GM23338 (cell line): ENCODE results near the gene PHACTR1. TPM values are rescaled to one million over a fixed set of nuclear protein-coding genes. Genes with fewer than 3 reads are reported as not detected.

Source experiments
- CREB1 ChIP-seq: fragments of 250-450 bp; sonication (Bioruptor Pico); IDR thresholded peaks from 2 replicates; pipeline ENCODE4 v1.5.0; 2020; ENCODE audit warnings: low read depth, mild to moderate bottlenecking, moderate library complexity
- CTCF ChIP-seq, 2 experiments: fragments of 200-600 bp in 1 of 2; sonication (generic) in 1 of 2; conservative IDR thresholded peaks; 2 replicates each; pipeline versions ENCODE4 v1.5.1 to v1.6.1; 2016 to 2017; ENCODE audit warnings: antibody characterized with exemption in 2 of 2, low read depth in 2 of 2, mild to moderate bottlenecking in 2 of 2, moderate library complexity in 1 of 2
- EZH2 ChIP-seq: fragments of 200-600 bp; sonication (generic); IDR thresholded peaks from one replicate; pipeline ENCODE4 v1.8.0; 2017; ENCODE audit warnings: antibody characterized with exemption, mild to moderate bottlenecking, low read depth; ENCODE audit not compliant: unreplicated experiment
- EZH2phosphoT487 ChIP-seq: fragments of 200-600 bp; sonication (generic); IDR thresholded peaks from one replicate; pipeline ENCODE4 v1.8.1; 2018; ENCODE audit warnings: antibody characterized with exemption; ENCODE audit not compliant: unreplicated experiment
- JUNB ChIP-seq: IDR thresholded peaks from one replicate; pipeline ENCODE4 v1.6.1; 2016; ENCODE audit warnings: antibody characterized with exemption; ENCODE audit not compliant: unreplicated experiment
- STAT1 ChIP-seq: IDR thresholded peaks from one replicate; pipeline ENCODE4 v1.6.1; 2016; ENCODE audit warnings: antibody characterized with exemption; ENCODE audit not compliant: unreplicated experiment
- ZNF114 ChIP-seq: fragments of 250-450 bp; sonication (Bioruptor Pico); IDR thresholded peaks from 2 replicates; pipeline ENCODE4 v1.5.0; 2020; ENCODE audit warnings: mild to moderate bottlenecking, moderate library complexity
- ZNF331 ChIP-seq: fragments of 250-450 bp; sonication (Bioruptor Pico); IDR thresholded peaks from 2 replicates; pipeline ENCODE4 v1.5.0; 2020; ENCODE audit warnings: low read depth, mild to moderate bottlenecking, moderate library complexity
- polyA plus RNA-seq: library from polyadenylated mRNA; unstranded; fragments of >200 nt; fragmentation: Nextera tagmentation; extraction: Ambion mirVana; gene quantifications from 2 replicates; pipeline ENCODE4 v1.2.1, GENCODE V29; 2016
- total RNA-seq: library from RNA; depleted of rRNA; stranded (reverse); fragments of >200 nt; shearing (Covaris generic); gene quantifications from 2 replicates; pipeline ENCODE4 v1.2.3, GENCODE V29; 2014
- TF ChIP-seq, protein P1 (sequence below): fragments of 250-450 bp; sonication (Bioruptor Pico); IDR thresholded peaks from 2 replicates; pipeline ENCODE4 v1.5.0; 2020; ENCODE audit warnings: mild to moderate bottlenecking, moderate library complexity
- TF ChIP-seq, protein P2 (sequence below): IDR thresholded peaks from 2 replicates; pipeline ENCODE4 v1.6.1; 2016; ENCODE audit warnings: antibody characterized with exemption

PHACTR1 gene
- total and polyA plus RNA-seq, 2 experiments from 2014 or later, result 5.9 to 19.3 TPM

DNA sequence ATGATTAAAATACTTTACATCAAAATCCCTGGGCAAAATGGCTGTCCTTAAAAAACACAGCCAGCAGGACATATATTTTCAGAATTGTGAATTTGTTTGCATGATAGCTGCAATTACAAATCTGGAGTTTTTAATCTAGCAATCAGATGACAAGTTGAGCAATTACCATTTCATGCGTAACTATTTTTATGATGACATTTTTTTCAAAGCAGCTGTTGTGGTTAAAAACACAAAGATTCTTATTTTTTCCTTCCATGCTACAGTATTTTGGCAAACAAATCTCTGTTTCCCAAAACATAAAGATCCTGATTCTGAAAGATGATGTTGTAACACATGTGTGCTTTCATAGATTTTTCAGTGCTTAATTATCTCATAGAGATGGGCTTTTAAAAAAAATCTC lies 90.2 kb downstream of the PHACTR1 start (continued):
- TF ChIP-seq, protein P1, sequence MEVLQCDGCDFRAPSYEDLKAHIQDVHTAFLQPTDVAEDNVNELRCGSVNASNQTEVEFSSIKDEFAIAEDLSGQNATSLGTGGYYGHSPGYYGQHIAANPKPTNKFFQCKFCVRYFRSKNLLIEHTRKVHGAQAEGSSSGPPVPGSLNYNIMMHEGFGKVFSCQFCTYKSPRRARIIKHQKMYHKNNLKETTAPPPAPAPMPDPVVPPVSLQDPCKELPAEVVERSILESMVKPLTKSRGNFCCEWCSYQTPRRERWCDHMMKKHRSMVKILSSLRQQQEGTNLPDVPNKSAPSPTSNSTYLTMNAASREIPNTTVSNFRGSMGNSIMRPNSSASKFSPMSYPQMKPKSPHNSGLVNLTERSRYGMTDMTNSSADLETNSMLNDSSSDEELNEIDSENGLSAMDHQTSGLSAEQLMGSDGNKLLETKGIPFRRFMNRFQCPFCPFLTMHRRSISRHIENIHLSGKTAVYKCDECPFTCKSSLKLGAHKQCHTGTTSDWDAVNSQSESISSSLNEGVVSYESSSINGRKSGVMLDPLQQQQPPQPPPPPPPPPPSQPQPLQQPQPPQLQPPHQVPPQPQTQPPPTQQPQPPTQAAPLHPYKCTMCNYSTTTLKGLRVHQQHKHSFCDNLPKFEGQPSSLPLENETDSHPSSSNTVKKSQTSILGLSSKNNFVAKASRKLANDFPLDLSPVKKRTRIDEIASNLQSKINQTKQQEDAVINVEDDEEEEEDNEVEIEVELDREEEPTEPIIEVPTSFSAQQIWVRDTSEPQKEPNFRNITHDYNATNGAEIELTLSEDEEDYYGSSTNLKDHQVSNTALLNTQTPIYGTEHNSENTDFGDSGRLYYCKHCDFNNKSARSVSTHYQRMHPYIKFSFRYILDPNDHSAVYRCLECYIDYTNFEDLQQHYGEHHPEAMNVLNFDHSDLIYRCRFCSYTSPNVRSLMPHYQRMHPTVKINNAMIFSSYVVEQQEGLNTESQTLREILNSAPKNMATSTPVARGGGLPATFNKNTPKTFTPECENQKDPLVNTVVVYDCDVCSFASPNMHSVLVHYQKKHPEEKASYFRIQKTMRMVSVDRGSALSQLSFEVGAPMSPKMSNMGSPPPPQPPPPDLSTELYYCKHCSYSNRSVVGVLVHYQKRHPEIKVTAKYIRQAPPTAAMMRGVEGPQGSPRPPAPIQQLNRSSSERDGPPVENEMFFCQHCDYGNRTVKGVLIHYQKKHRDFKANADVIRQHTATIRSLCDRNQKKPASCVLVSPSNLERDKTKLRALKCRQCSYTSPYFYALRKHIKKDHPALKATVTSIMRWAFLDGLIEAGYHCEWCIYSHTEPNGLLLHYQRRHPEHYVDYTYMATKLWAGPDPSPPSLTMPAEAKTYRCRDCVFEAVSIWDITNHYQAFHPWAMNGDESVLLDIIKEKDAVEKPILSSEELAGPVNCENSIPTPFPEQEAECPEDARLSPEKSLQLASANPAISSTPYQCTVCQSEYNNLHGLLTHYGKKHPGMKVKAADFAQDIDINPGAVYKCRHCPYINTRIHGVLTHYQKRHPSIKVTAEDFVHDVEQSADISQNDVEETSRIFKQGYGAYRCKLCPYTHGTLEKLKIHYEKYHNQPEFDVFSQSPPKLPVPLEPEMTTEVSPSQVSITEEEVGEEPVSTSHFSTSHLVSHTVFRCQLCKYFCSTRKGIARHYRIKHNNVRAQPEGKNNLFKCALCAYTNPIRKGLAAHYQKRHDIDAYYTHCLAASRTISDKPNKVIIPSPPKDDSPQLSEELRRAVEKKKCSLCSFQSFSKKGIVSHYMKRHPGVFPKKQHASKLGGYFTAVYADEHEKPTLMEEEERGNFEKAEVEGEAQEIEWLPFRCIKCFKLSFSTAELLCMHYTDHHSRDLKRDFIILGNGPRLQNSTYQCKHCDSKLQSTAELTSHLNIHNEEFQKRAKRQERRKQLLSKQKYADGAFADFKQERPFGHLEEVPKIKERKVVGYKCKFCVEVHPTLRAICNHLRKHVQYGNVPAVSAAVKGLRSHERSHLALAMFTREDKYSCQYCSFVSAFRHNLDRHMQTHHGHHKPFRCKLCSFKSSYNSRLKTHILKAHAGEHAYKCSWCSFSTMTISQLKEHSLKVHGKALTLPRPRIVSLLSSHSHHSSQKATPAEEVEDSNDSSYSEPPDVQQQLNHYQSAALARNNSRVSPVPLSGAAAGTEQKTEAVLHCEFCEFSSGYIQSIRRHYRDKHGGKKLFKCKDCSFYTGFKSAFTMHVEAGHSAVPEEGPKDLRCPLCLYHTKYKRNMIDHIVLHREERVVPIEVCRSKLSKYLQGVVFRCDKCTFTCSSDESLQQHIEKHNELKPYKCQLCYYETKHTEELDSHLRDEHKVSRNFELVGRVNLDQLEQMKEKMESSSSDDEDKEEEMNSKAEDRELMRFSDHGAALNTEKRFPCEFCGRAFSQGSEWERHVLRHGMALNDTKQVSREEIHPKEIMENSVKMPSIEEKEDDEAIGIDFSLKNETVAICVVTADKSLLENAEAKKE (CRISPR knock-in tag), result no peak
- TF ChIP-seq JUNB (no peak), EZH2phosphoT487 (no peak), CTCF (conservative IDR thresholded peaks at IDR 0.05; ENCODE audit: low read depth in 2 of 2) (no peak), CREB1 (CRISPR knock-in tag) (no peak), EZH2 (no peak), STAT1 (no peak), ZNF114 (no peak), ZNF331 (CRISPR knock-in tag) (no peak)
- TF ChIP-seq, protein P2, sequence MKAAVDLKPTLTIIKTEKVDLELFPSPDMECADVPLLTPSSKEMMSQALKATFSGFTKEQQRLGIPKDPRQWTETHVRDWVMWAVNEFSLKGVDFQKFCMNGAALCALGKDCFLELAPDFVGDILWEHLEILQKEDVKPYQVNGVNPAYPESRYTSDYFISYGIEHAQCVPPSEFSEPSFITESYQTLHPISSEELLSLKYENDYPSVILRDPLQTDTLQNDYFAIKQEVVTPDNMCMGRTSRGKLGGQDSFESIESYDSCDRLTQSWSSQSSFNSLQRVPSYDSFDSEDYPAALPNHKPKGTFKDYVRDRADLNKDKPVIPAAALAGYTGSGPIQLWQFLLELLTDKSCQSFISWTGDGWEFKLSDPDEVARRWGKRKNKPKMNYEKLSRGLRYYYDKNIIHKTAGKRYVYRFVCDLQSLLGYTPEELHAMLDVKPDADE, result no peak
